ENCODE data around the gene SPOCK1. TPM values are rescaled to one million over a fixed set of nuclear protein-coding genes. Genes with fewer than 3 reads are reported as not detected.

The SPOCK1 gene
- total and polyA plus RNA-seq, 4 donors = 0.07 to 0.18 (median 0.17) TPM; not detected in 1

- 66% methylated on average over 8 of the region's 8 CpGs for WGBS
- Histone ChIP-seq H3K9me3 (ENCODE audit: control insufficient read depth in 4 of 4, low read length in 3 of 4) (no peaks in the 10 kb centered on the region), H3K4me1 (ENCODE audit: control insufficient read depth in 4 of 4, insufficient read depth in 4 of 4, low read length in 3 of 4) (no peaks in the 10 kb centered on the region), H3K27me3 (ENCODE audit: control insufficient read depth in 4 of 4, insufficient read depth in 4 of 4, low read length in 3 of 4) (peaks cover 0 to 4% (median 0%) of the 10 kb centered on the region in 4 donors), H3K4me3 (ENCODE audit: low read depth in 1 of 3, low read length in 3 of 3) (no peak overlapping the region), H3K27ac (ENCODE audit: low read depth in 1 of 2, low read length in 2 of 2) (no peak overlapping the region), H3K9ac (ENCODE audit: low read depth in 1 of 2, low read length in 2 of 2) (no peak overlapping the region), H3K36me3 (ENCODE audit: control insufficient read depth in 4 of 4, insufficient read depth in 3 of 4, low read depth in 1 of 4, low read length in 3 of 4) (no peaks in the 10 kb centered on the region)
- TF ChIP-seq RXRA (IDR thresholded peaks at IDR 0.05) (no peak), FOXA1 (IDR thresholded peaks at IDR 0.05) (no peak), HNF4A (conservative IDR thresholded peaks at IDR 0.05) (no peak), NR2F2 (IDR thresholded peaks at IDR 0.05) (no peak), SP1 (IDR thresholded peaks at IDR 0.05) (no peak), ZBTB33 (IDR thresholded peaks at IDR 0.05) (no peak), ATF3 (IDR thresholded peaks at IDR 0.05) (no peak), YY1 (IDR thresholded peaks at IDR 0.05) (no peak)
- DNase-seq (ENCODE audit: low spot score) = no peak
Observed at GRCh38 chr5:137146402-137146890, 352.7 kb downstream of the SPOCK1 start.

DNA sequence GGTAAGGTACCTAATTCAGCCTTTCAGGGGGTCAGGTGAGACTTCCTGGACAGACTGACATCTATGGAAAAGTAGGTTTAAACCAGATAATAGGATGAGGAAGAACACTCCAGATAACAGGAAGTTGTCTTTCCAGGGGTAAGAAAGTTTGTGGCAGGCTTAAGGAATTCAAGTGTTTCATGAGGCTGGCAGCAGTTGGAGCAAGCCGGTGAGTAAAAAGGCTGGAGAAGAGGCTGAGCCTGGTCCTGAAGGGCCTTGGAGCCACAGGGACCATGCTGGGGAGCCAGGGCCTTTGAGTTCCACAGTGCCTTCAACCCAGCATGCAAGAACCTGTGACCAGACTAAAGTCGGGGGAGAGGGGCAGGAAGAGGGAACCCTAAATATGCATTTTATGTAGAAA is 353.4 kb downstream of the SPOCK1 start:
- 65% methylated on average over 2 of the region's 2 CpGs for WGBS
- Histone ChIP-seq H3K36me3 (ENCODE audit: control insufficient read depth in 4 of 4, insufficient read depth in 3 of 4, low read depth in 1 of 4, low read length in 3 of 4) (no peaks in the 10 kb centered on the region), H3K27ac (ENCODE audit: low read depth in 1 of 2, low read length in 2 of 2) (no peak overlapping the region), H3K27me3 (ENCODE audit: control insufficient read depth in 4 of 4, insufficient read depth in 4 of 4, low read length in 3 of 4) (peaks cover 0 to 4% (median 0%) of the 10 kb centered on the region in 4 donors), H3K4me3 (ENCODE audit: low read depth in 1 of 3, low read length in 3 of 3) (no peak overlapping the region), H3K9ac (ENCODE audit: low read depth in 1 of 2, low read length in 2 of 2) (no peak overlapping the region), H3K9me3 (ENCODE audit: control insufficient read depth in 4 of 4, low read length in 3 of 4) (no peaks in the 10 kb centered on the region), H3K4me1 (ENCODE audit: control insufficient read depth in 4 of 4, insufficient read depth in 4 of 4, low read length in 3 of 4) (no peaks in the 10 kb centered on the region)
- no peak for DNase-seq (ENCODE audit: low spot score)
- TF ChIP-seq, protein P1, sequence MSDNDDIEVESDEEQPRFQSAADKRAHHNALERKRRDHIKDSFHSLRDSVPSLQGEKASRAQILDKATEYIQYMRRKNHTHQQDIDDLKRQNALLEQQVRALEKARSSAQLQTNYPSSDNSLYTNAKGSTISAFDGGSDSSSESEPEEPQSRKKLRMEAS (IDR thresholded peaks at IDR 0.05) = no peak
- TF ChIP-seq FOXA1 (IDR thresholded peaks at IDR 0.05) = no peak

DNA sequence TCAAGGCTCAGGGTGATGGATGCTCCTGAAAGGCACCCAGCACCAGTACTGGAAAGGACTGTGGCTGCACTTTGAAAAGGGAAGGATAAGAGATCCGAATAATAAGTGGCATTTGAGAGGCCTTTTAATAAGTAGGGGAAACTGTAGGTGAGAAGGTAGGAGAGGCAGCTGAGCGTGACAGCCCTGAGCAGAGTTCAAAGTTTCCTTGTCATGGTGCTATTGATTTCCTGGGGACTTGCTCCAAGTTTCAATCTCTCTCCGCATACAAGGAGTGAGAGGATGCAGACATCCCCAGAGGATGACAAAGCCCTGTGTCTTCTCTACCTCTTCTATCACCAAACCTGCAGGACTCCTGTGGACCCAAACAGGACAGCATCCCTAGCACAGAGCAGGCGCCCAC is 354.5 kb downstream of the SPOCK1 start:
- H3K27ac ChIP-seq (ENCODE audit: low read depth in 1 of 2, low read length in 2 of 2) = no peak overlapping the region
- WGBS = 54% methylated on average over 4 of the region's 4 CpGs
- DNase-seq (ENCODE audit: low spot score) = no peak

More for the DNA sequence above, 354.5 kb downstream of the SPOCK1 start:
- TF ChIP-seq REST (IDR thresholded peaks at IDR 0.05) = no peak
- TF ChIP-seq CTCF (IDR thresholded peaks at IDR 0.05; ENCODE audit: low read depth, low read length, missing input control) = no peak
- no peak for TF ChIP-seq EGR1 (IDR thresholded peaks at IDR 0.05; ENCODE audit: low read depth in 2 of 2)
- no peak for TF ChIP-seq ZBTB33 (IDR thresholded peaks at IDR 0.05)
- TF ChIP-seq ATF3 (IDR thresholded peaks at IDR 0.05) = no peak
- TF ChIP-seq NR2F2 (IDR thresholded peaks at IDR 0.05) = no peak
- TF ChIP-seq RAD21 (IDR thresholded peaks at IDR 0.05) = no peak
- no peak for TF ChIP-seq HNF4A (conservative IDR thresholded peaks at IDR 0.05)
- no peak for TF ChIP-seq RXRA (IDR thresholded peaks at IDR 0.05)
- TF ChIP-seq, protein P1 (IDR thresholded peaks at IDR 0.05) = no peak
- H3K27me3 ChIP-seq (ENCODE audit: control insufficient read depth in 4 of 4, insufficient read depth in 4 of 4, low read length in 3 of 4) = peaks cover 0 to 4% (median 0%) of the 10 kb centered on the region in 4 donors
- no peaks in the 10 kb centered on the region for H3K4me1 ChIP-seq (ENCODE audit: control insufficient read depth in 4 of 4, insufficient read depth in 4 of 4, low read length in 3 of 4)
- no peak overlapping the region for H3K9ac ChIP-seq (ENCODE audit: low read depth in 1 of 2, low read length in 2 of 2)
- H3K4me3 ChIP-seq (ENCODE audit: low read depth in 1 of 3, low read length in 3 of 3) = no peak overlapping the region
- no peaks in the 10 kb centered on the region for H3K36me3 ChIP-seq (ENCODE audit: control insufficient read depth in 4 of 4, insufficient read depth in 3 of 4, low read depth in 1 of 4, low read length in 3 of 4)
- no peaks in the 10 kb centered on the region for H3K9me3 ChIP-seq (ENCODE audit: control insufficient read depth in 4 of 4, low read length in 3 of 4)
